GM21529 (cell line): ENCODE data around the gene LINC00305.

Experiments used
- ATAC-seq: cut with Tn5 transposase; IDR thresholded peaks from one replicate; pipeline ENCODE4 v1.9.1; 2021; ENCODE audit not compliant: unreplicated experiment

The LINC00305 gene

DNA sequence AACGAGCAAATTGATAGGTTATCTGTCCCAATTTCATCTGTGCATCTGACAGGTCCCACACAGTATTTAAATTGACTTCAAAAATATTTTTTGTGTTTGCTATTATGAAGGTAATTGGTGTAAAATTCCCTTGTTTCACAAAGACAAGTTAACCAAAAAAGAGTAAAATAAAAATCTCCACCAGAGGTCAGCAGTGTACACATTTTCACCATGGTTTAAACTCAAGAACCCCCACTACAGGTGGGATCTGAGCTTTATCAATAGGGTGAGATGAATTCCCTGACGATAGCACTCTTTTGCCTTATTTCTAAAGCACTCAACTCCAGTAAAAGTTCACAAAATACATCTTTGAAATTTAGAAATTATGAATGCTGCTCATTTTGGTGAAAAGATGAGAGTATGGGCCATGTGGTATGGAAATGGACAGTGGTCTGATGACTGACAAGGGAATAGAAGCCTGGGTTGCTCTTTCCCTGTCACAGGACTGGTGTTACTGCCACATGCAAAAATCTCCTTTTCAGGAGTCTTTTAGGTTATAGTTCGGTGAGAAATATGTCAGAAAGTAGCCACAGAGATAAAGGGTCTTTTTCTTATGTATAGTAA, 111.0 kb downstream of the LINC00305 start:
- ATAC-seq, result peak; percentile 67

DNA sequence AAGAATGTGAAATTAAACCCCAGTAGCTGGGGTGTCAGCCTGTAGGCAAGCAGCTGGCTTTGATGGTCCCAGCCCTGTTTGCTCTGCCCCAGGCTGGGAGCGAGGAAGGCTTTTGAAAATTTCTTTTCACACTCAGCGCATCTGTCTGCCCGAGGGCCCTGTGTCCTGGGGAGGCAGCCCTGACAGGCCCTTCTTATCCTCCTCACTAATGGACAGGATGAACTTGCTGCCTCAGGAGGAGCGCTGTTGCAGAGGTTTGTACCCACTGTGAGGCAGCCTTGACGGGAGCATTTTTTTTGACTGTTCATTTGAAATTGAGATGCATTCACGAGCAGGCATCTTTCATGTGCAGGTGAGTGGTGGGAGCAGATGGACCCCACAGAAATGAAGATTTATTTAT, 116.6 kb downstream of the LINC00305 start:
- no peak for ATAC-seq

DNA sequence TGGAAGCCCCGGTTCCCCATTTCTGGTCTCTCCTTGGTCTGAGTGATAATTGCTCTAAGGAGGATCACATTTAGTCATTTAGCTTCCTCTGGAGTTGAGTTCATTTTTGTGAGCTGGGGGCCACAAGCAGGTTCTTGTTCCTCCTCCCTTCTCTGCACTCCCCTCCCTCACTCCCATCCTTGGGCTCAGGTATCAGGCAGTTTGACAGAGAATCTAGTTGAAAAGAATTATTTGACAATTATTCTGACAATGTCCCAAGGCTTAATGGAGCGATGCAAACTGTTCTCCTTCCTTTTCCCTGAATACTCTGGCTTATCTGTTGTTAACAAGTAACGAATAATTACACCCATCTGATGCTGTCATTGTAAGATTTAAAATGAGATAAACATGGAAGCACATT, 117.5 kb downstream of the LINC00305 start:
- no peak for ATAC-seq
